BJ (cell line): ENCODE results near the gene MBTPS1. TPM values are rescaled to one million over a fixed set of nuclear protein-coding genes. Genes with fewer than 3 reads are reported as not detected.

Experiments
- CTCF ChIA-PET: fragments of 350-600 bp; formaldehyde crosslinking; extraction: SDS; loops from one replicate; lab custom pipeline; 2021; ENCODE audit warnings: antibody characterized with exemption, inconsistent platforms; lab: Yijun Ruan, JAX
- POLR2A ChIA-PET: fragments of 300-600 bp; sonication (Branson Sonifier 250); formaldehyde crosslinking; extraction: SDS; loops from one replicate; lab custom pipeline; 2021; ENCODE audit warnings: antibody characterized with exemption; lab: Charles Lee
- DNase-seq: peaks from one replicate; pipeline ENCODE4 v3.0.0-alpha.2; 2011; ENCODE audit warnings: low read depth
- H3K27me3 ChIP-seq: 2 replicates; pipeline ENCODE4 v1.6.0; 2011; ENCODE audit warnings: low read length; ENCODE audit not compliant: control insufficient read depth, insufficient read depth
- H3K36me3 ChIP-seq: 2 replicates; pipeline ENCODE4 v1.5.1; 2011; ENCODE audit warnings: low read length; ENCODE audit not compliant: control insufficient read depth, insufficient read depth
- H3K4me3 ChIP-seq: 2 replicates; pipeline ENCODE4 v1.5.1; 2011; ENCODE audit warnings: low read depth, mild to moderate bottlenecking, control low read depth, low read length
- CTCF ChIP-seq: IDR thresholded peaks from 2 replicates; pipeline ENCODE4 v1.5.1; 2011; ENCODE audit warnings: low read depth, mild to moderate bottlenecking, control low read depth, inconsistent platforms, low read length, moderate library complexity; ENCODE audit not compliant: insufficient read depth
- polyA plus RNA-seq: library from polyadenylated mRNA; depleted of rRNA; stranded (reverse); fragments of >200 nt; gene quantifications from 2 replicates; pipeline ENCODE4 v1.2.3, GENCODE V29; 2011

The MBTPS1 gene
- polyA plus RNA-seq, 1 experiment, result 72.6 TPM

GRCh38 chr16:84159007-84159406 is 42.3 kb upstream of the MBTPS1 start:
- H3K27me3 ChIP-seq, result peaks cover 6% of the 10 kb centered on the region
- H3K36me3 ChIP-seq, result no peaks in the 10 kb centered on the region
- H3K4me3 ChIP-seq, result no peak overlapping the region
- no peak for TF ChIP-seq CTCF
- POLR2A ChIA-PET, result no interaction called here
- no peak for DNase-seq
- CTCF ChIA-PET, result no interaction called here

- POLR2A ChIA-PET, result no interaction called here
Measured at GRCh38 chr16:84156342-84156784, 39.6 kb upstream of the MBTPS1 start.

GRCh38 chr16:84155771-84156170 is 39.0 kb upstream of the MBTPS1 start:
- Histone ChIP-seq H3K36me3 (no peaks in the 10 kb centered on the region), H3K4me3 (no peak overlapping the region), H3K27me3 (peaks cover 4% of the 10 kb centered on the region)
- CTCF ChIA-PET, result interaction anchor here (0.9 to 1.6 kb wide), 5 partner anchors 9 to 152 kb away, joined by 3 to 6 read pairs (median 4); partner anchors contain the start of genes DNAAF1, HSDL1 and TAF1C
- POLR2A ChIA-PET, result no interaction called here
- no peak for TF ChIP-seq CTCF
- DNase-seq, result no peak

More at GRCh38 chr16:84156342-84156784, 39.6 kb upstream of the MBTPS1 start:
- DNase-seq, result no peak
- H3K36me3 ChIP-seq, result no peaks in the 10 kb centered on the region
- no peak overlapping the region for H3K4me3 ChIP-seq
- peaks cover 6% of the 10 kb centered on the region for H3K27me3 ChIP-seq
- CTCF ChIA-PET, result interaction anchor here (0.9 to 1.6 kb wide), 6 partner anchors 9 to 152 kb away, joined by 3 to 6 read pairs (median 4); partner anchors contain the start of genes DNAAF1, HSDL1 and TAF1C
- no peak for TF ChIP-seq CTCF

- no peak for TF ChIP-seq CTCF
- ChIA-PET CTCF (interaction anchor here (0.9 to 1.2 kb wide), 2 partner anchors 10 to 153 kb away, joined by 3 read pairs; partner anchors contain the start of genes DNAAF1 and HSDL1), POLR2A (no interaction called here)
- Histone ChIP-seq H3K27me3 (peaks cover 4% of the 10 kb centered on the region), H3K4me3 (no peak overlapping the region), H3K36me3 (no peaks in the 10 kb centered on the region)
- DNase-seq, result no peak
Measured at GRCh38 chr16:84155226-84155625, 38.5 kb upstream of the MBTPS1 start.

GRCh38 chr16:84153660-84154214 is 37.0 kb upstream of the MBTPS1 start:
- no peak for DNase-seq
- TF ChIP-seq CTCF, result no peak
- POLR2A ChIA-PET, result no interaction called here
- peaks cover 3% of the 10 kb centered on the region for H3K27me3 ChIP-seq
- H3K36me3 ChIP-seq, result no peaks in the 10 kb centered on the region
- no peak overlapping the region for H3K4me3 ChIP-seq
- CTCF ChIA-PET, result no interaction called here
